ENCODE measurements around the gene ASH1L.
"Not testable (repeated sequence)": the region's sequence is repeated elsewhere in the genome, so short reads cannot be mapped to it uniquely, and the experiment has no call there.

Gene ASH1L

GRCh38 chr1:155424091-155424490 lies 138.5 kb downstream of the ASH1L start:
- Histone ChIP-seq H3K27me3 (ENCODE audit: insufficient read depth, insufficient read length) (no peaks in the 10 kb centered on the region), H3K36me3 (ENCODE audit: insufficient read depth, insufficient read length, low read length) (peaks cover 8% of the 10 kb centered on the region), H3K4me1 (ENCODE audit: insufficient read depth, insufficient read length) (no peaks in the 10 kb centered on the region), H3K4me3 (ENCODE audit: insufficient read length, low read depth) (no peak overlapping the region), H3K9ac (ENCODE audit: insufficient read length, low read depth) (no peak overlapping the region), H3K9me3 (ENCODE audit: insufficient read depth, low read length) (no peaks in the 10 kb centered on the region; the same call in 1 of the 2 replicates)
- DNase-seq (ENCODE audit: low read depth, low spot score) = no peak
- TF ChIP-seq ZNF274 (IDR thresholded peaks at IDR 0.05; ENCODE audit: low read depth, low read length) (no peak), YY1 (IDR thresholded peaks at IDR 0.05; ENCODE audit: insufficient read depth, insufficient read length) (no peak), SUZ12 (IDR thresholded peaks at IDR 0.05; ENCODE audit: extremely low read depth, insufficient read depth, insufficient read length) (no peak)

GRCh38 chr1:155420788-155421187 lies 141.8 kb downstream of the ASH1L start:
- Histone ChIP-seq H3K9me3 (ENCODE audit: insufficient read depth, low read length) (no peaks in the 10 kb centered on the region), H3K27me3 (ENCODE audit: insufficient read depth, insufficient read length) (no peaks in the 10 kb centered on the region), H3K4me1 (ENCODE audit: insufficient read depth, insufficient read length) (no peaks in the 10 kb centered on the region), H3K36me3 (ENCODE audit: insufficient read depth, insufficient read length, low read length) (peaks cover 4% of the 10 kb centered on the region), H3K4me3 (ENCODE audit: insufficient read length, low read depth) (no peak overlapping the region), H3K9ac (ENCODE audit: insufficient read length, low read depth) (no peak overlapping the region)
- no peak for TF ChIP-seq SUZ12 (IDR thresholded peaks at IDR 0.05; ENCODE audit: extremely low read depth, insufficient read depth, insufficient read length)
- TF ChIP-seq YY1 (IDR thresholded peaks at IDR 0.05; ENCODE audit: insufficient read depth, insufficient read length) = no peak
- TF ChIP-seq ZNF274 (IDR thresholded peaks at IDR 0.05; ENCODE audit: low read depth, low read length) = no peak
- DNase-seq (ENCODE audit: low read depth, low spot score) = no peak

GRCh38 chr1:155411840-155412239 lies 150.8 kb downstream of the ASH1L start:
- DNase-seq (ENCODE audit: low read depth, low spot score); H3K4me3 ChIP-seq (ENCODE audit: insufficient read length, low read depth); H3K9me3 ChIP-seq (ENCODE audit: insufficient read depth, low read length); H3K4me1 ChIP-seq (ENCODE audit: insufficient read depth, insufficient read length); H3K27me3 ChIP-seq (ENCODE audit: insufficient read depth, insufficient read length); H3K9ac ChIP-seq (ENCODE audit: insufficient read length, low read depth): not testable (repeated sequence)
- peaks cover 22% of the 10 kb centered on the region for H3K36me3 ChIP-seq (ENCODE audit: insufficient read depth, insufficient read length, low read length)

- Histone ChIP-seq H3K36me3 (ENCODE audit: insufficient read depth, insufficient read length, low read length) (peaks cover 26% of the 10 kb centered on the region), H3K4me3 (ENCODE audit: insufficient read length, low read depth) (no peak overlapping the region), H3K9ac (ENCODE audit: insufficient read length, low read depth) (no peak overlapping the region), H3K4me1 (ENCODE audit: insufficient read depth, insufficient read length) (no peaks in the 10 kb centered on the region), H3K27me3 (ENCODE audit: insufficient read depth, insufficient read length) (no peaks in the 10 kb centered on the region), H3K9me3 (ENCODE audit: insufficient read depth, low read length) (no peaks in the 10 kb centered on the region)
- TF ChIP-seq SUZ12 (IDR thresholded peaks at IDR 0.05; ENCODE audit: extremely low read depth, insufficient read depth, insufficient read length) = no peak
- no peak for TF ChIP-seq ZNF274 (IDR thresholded peaks at IDR 0.05; ENCODE audit: low read depth, low read length)
- TF ChIP-seq YY1 (IDR thresholded peaks at IDR 0.05; ENCODE audit: insufficient read depth, insufficient read length) = no peak
- no peak for DNase-seq (ENCODE audit: low read depth, low spot score)
Measured at GRCh38 chr1:155410931-155411330, 151.7 kb downstream of the ASH1L start.

GRCh38 chr1:155396874-155397476 lies 165.6 kb downstream of the ASH1L start:
- TF ChIP-seq YY1 (IDR thresholded peaks at IDR 0.05; ENCODE audit: insufficient read depth, insufficient read length) = no peak
- no peak for TF ChIP-seq ZNF274 (IDR thresholded peaks at IDR 0.05; ENCODE audit: low read depth, low read length)
- no peak for TF ChIP-seq SUZ12 (IDR thresholded peaks at IDR 0.05; ENCODE audit: extremely low read depth, insufficient read depth, insufficient read length)
- H3K9me3 ChIP-seq (ENCODE audit: insufficient read depth, low read length) = no peaks in the 10 kb centered on the region
- H3K27me3 ChIP-seq (ENCODE audit: insufficient read depth, insufficient read length) = no peaks in the 10 kb centered on the region
- peaks cover 26% of the 10 kb centered on the region for H3K36me3 ChIP-seq (ENCODE audit: insufficient read depth, insufficient read length, low read length)
- DNase-seq (ENCODE audit: low read depth, low spot score) = no peak
- no peak overlapping the region for H3K4me3 ChIP-seq (ENCODE audit: insufficient read length, low read depth)
- H3K9ac ChIP-seq (ENCODE audit: insufficient read length, low read depth) = no peak overlapping the region
- no peaks in the 10 kb centered on the region for H3K4me1 ChIP-seq (ENCODE audit: insufficient read depth, insufficient read length)

- H3K4me3 ChIP-seq (ENCODE audit: insufficient read length, low read depth) = no peak overlapping the region
- no peaks in the 10 kb centered on the region for H3K27me3 ChIP-seq (ENCODE audit: insufficient read depth, insufficient read length)
- no peak for DNase-seq (ENCODE audit: low read depth, low spot score)
- 0 out of 2 replicates have a peak, but pooled peaks cover 5% of the 10 kb centered on the region for H3K9me3 ChIP-seq (ENCODE audit: insufficient read depth, low read length)
- no peak for TF ChIP-seq ZNF274 (IDR thresholded peaks at IDR 0.05; ENCODE audit: low read depth, low read length)
- no peak for TF ChIP-seq SUZ12 (IDR thresholded peaks at IDR 0.05; ENCODE audit: extremely low read depth, insufficient read depth, insufficient read length)
- no peak for TF ChIP-seq YY1 (IDR thresholded peaks at IDR 0.05; ENCODE audit: insufficient read depth, insufficient read length)
- no peaks in the 10 kb centered on the region for H3K4me1 ChIP-seq (ENCODE audit: insufficient read depth, insufficient read length)
- peaks cover 40% of the 10 kb centered on the region for H3K36me3 ChIP-seq (ENCODE audit: insufficient read depth, insufficient read length, low read length)
- no peak overlapping the region for H3K9ac ChIP-seq (ENCODE audit: insufficient read length, low read depth)
Measured at GRCh38 chr1:155392898-155393411, 169.6 kb downstream of the ASH1L start.

- H3K9ac ChIP-seq (ENCODE audit: insufficient read length, low read depth) = no peak overlapping the region
- peaks cover 38% of the 10 kb centered on the region for H3K36me3 ChIP-seq (ENCODE audit: insufficient read depth, insufficient read length, low read length)
- H3K9me3 ChIP-seq (ENCODE audit: insufficient read depth, low read length) = peaks cover 20% of the 10 kb centered on the region; the same call in 1 of the 2 replicates
- TF ChIP-seq SUZ12 (IDR thresholded peaks at IDR 0.05; ENCODE audit: extremely low read depth, insufficient read depth, insufficient read length) (no peak), YY1 (IDR thresholded peaks at IDR 0.05; ENCODE audit: insufficient read depth, insufficient read length) (no peak), ZNF274 (IDR thresholded peaks at IDR 0.05; ENCODE audit: low read depth, low read length) (no peak)
- H3K4me1 ChIP-seq (ENCODE audit: insufficient read depth, insufficient read length) = no peaks in the 10 kb centered on the region
- H3K27me3 ChIP-seq (ENCODE audit: insufficient read depth, insufficient read length) = no peaks in the 10 kb centered on the region
- DNase-seq (ENCODE audit: low read depth, low spot score) = no peak
- no peak overlapping the region for H3K4me3 ChIP-seq (ENCODE audit: insufficient read length, low read depth)
Measured at GRCh38 chr1:155389826-155390225, 172.8 kb downstream of the ASH1L start.

GRCh38 chr1:155385836-155386235 lies 176.8 kb downstream of the ASH1L start:
- H3K9me3 ChIP-seq (ENCODE audit: insufficient read depth, low read length) = peaks cover 15% of the 10 kb centered on the region; the same call in 1 of the 2 replicates

More at GRCh38 chr1:155385836-155386235, 176.8 kb downstream of the ASH1L start:
- not testable (repeated sequence) for H3K27me3 ChIP-seq (ENCODE audit: insufficient read depth, insufficient read length); H3K4me3 ChIP-seq (ENCODE audit: insufficient read length, low read depth); DNase-seq (ENCODE audit: low read depth, low spot score); H3K9ac ChIP-seq (ENCODE audit: insufficient read length, low read depth); H3K4me1 ChIP-seq (ENCODE audit: insufficient read depth, insufficient read length)
- H3K36me3 ChIP-seq (ENCODE audit: insufficient read depth, insufficient read length, low read length) = peaks cover 28% of the 10 kb centered on the region
